Sciatic nerve (tissue), 2 donors: ENCODE results near the gene MAP4K5. TPM values are rescaled to one million over a fixed set of nuclear protein-coding genes. Genes with fewer than 3 reads are reported as not detected.
"Not testable (repeated sequence)": the region's sequence is repeated elsewhere in the genome, so short reads cannot be mapped to it uniquely, and the experiment has no call there.

ENCODE experiments used
- ATAC-seq: fragments of 200-7000 bp; cut with Tn5 transposase; one replicate; pipeline ENCODE4 v1.9.1; 2020; ENCODE audit warnings: mild to moderate bottlenecking, moderate library complexity
- DNase-seq: peaks from one replicate; pipeline ENCODE4 v3.0.0-alpha.2; 2020; ENCODE audit warnings: low spot score
- intact Hi-C: fragments of 100-400 bp; cut with DNase I; formaldehyde crosslinking; loops from one replicate; pipeline ENCODE4 v1.14.2; 2022
- total RNA-seq: library from RNA; stranded (reverse); fragmentation: NEBNext Ultra II Directional; extraction: Animal tissue kit (Norgen Biotek cat#: 25700); gene quantifications from one replicate; pipeline ENCODE4 v1.2.1, GENCODE V29; 2021
- donor health status: DM: no; HTN: no; CAD: no.
- donor health status: DM: no; HTN: no; CAD: no.

The MAP4K5 gene
- 94.6 TPM for total RNA-seq

GRCh38 chr14:50532502-50533240, at the start of gene MAP4K5:
TSS of gene MAP4K5 (minus strand) at chr14:50532569. CDS start at chr14:50532049, 520 bp downstream.
- peak; percentile 99 for ATAC-seq
- peak; percentile 94 for DNase-seq
- intact Hi-C loops, result loop anchor here (2.0 to 5.0 kb wide), 2 partner anchors 212 to 385 kb away; no protein-coding TSS in a partner anchor

GRCh38 chr14:50578433-50578832, 46.1 kb upstream of the MAP4K5 start:
- intact Hi-C loops, result no loop called here
- ATAC-seq (no peak), DNase-seq (no peak)

GRCh38 chr14:50577982-50578381, 45.6 kb upstream of the MAP4K5 start:
- no peak for ATAC-seq
- intact Hi-C loops, result no loop called here
- DNase-seq, result no peak

- DNase-seq, result no peak
- intact Hi-C loops, result no loop called here
- ATAC-seq, result no peak
Observed at GRCh38 chr14:50575769-50576168, 43.4 kb upstream of the MAP4K5 start.

- intact Hi-C loops, result no loop called here
- DNase-seq, result no peak
- no peak for ATAC-seq
Observed at GRCh38 chr14:50573862-50574261, 41.5 kb upstream of the MAP4K5 start.

- DNase-seq (no peak), ATAC-seq (no peak)
- intact Hi-C loops, result no loop called here
Observed at GRCh38 chr14:50569714-50570274, 37.4 kb upstream of the MAP4K5 start.

GRCh38 chr14:50562841-50563240, 30.5 kb upstream of the MAP4K5 start:
- no peak for ATAC-seq

GRCh38 chr14:50560931-50561285, 28.5 kb upstream of the MAP4K5 start:
- intact Hi-C loops, result no loop called here
- ATAC-seq (peak; percentile 92), DNase-seq (peak; percentile 92)

More at GRCh38 chr14:50562841-50563240, 30.5 kb upstream of the MAP4K5 start:
- intact Hi-C loops, result no loop called here
- DNase-seq, result no peak

- intact Hi-C loops, result no loop called here
- DNase-seq (peak; percentile 87), ATAC-seq (peak; percentile 94)
Observed at GRCh38 chr14:50559990-50560930, 27.9 kb upstream of the MAP4K5 start, which contains the start of gene ATL1. TSS of gene ATL1 (plus strand) at chr14:50560145. CDS start at chr14:50560266, 121 bp downstream.

GRCh38 chr14:50552796-50553195, 20.4 kb upstream of the MAP4K5 start:
- intact Hi-C loops, ATAC-seq, DNase-seq: not testable (repeated sequence)

- ATAC-seq, result no peak
- DNase-seq, result no peak
- intact Hi-C loops, result no loop called here
Observed at GRCh38 chr14:50551877-50552276, 19.5 kb upstream of the MAP4K5 start.

- intact Hi-C loops, result no loop called here
- DNase-seq, result no peak
- no peak for ATAC-seq
Observed at GRCh38 chr14:50550294-50550693, 17.9 kb upstream of the MAP4K5 start.

- intact Hi-C loops, result loop anchor here (10.0 kb wide), 1 partner anchor 69 kb away; no protein-coding TSS in a partner anchor
- ATAC-seq, result peak; percentile 11
Observed at GRCh38 chr14:50545618-50546017, 13.2 kb upstream of the MAP4K5 start.

GRCh38 chr14:50544911-50545310, 12.5 kb upstream of the MAP4K5 start:
- ATAC-seq, result peak; percentile 82
- no peak for DNase-seq
- intact Hi-C loops, result loop anchor here (10.0 kb wide), 1 partner anchor 70 kb away; no protein-coding TSS in a partner anchor

More at GRCh38 chr14:50545618-50546017, 13.2 kb upstream of the MAP4K5 start:
- DNase-seq, result no peak

GRCh38 chr14:50542941-50543418, 10.6 kb upstream of the MAP4K5 start:
- no peak for DNase-seq
- peak; percentile 51 for ATAC-seq
- intact Hi-C loops, result loop anchor here (10.0 kb wide), 1 partner anchor 72 kb away; no protein-coding TSS in a partner anchor

GRCh38 chr14:50541159-50541567, 8.8 kb upstream of the MAP4K5 start:
- intact Hi-C loops, result loop anchor here (10.0 kb wide), 1 partner anchor 74 kb away; no protein-coding TSS in a partner anchor
- ATAC-seq (no peak), DNase-seq (no peak)

- DNase-seq (no peak), ATAC-seq (no peak)
- intact Hi-C loops, result no loop called here
Observed at GRCh38 chr14:50539051-50539450, 6.7 kb upstream of the MAP4K5 start.

GRCh38 chr14:50538034-50538433, 5.7 kb upstream of the MAP4K5 start:
- intact Hi-C loops, DNase-seq, ATAC-seq: not testable (repeated sequence)

GRCh38 chr14:50534997-50535396, 2.6 kb upstream of the MAP4K5 start:
- no peak for ATAC-seq
- intact Hi-C loops, result loop anchor here (5.0 kb wide), 1 partner anchor 388 kb away; no protein-coding TSS in a partner anchor
- no peak for DNase-seq
